HEK293T (cell line): ENCODE data around the gene ARHGAP9.

Experiments
- BHLHE40 ChIP-seq: fragments of 450-650 bp; IDR thresholded peaks from 2 replicates; pipeline ENCODE4 v1.6.1; 2016; ENCODE audit warnings: mild to moderate bottlenecking, moderate library complexity, borderline replicate concordance
- ELF4 ChIP-seq: fragments of 450-650 bp; IDR thresholded peaks from 2 replicates; pipeline ENCODE4 v1.6.1; 2017; ENCODE audit warnings: antibody characterized with exemption
- FOXK2 ChIP-seq: fragments of 450-650 bp; IDR thresholded peaks from 2 replicates; pipeline ENCODE4 v1.6.1; 2016; ENCODE audit warnings: mild to moderate bottlenecking
- FOXM1 ChIP-seq: fragments of 450-650 bp; IDR thresholded peaks from 2 replicates; pipeline ENCODE4 v1.6.1; 2017; ENCODE audit warnings: mild to moderate bottlenecking, borderline replicate concordance
- HDGF ChIP-seq: fragments of 450-650 bp; IDR thresholded peaks from 2 replicates; pipeline ENCODE4 v1.6.1; 2017; ENCODE audit warnings: antibody characterized with exemption, borderline replicate concordance
- SP1 ChIP-seq: fragments of 450-650 bp; IDR thresholded peaks from 2 replicates; pipeline ENCODE4 v1.6.1; 2017
- TARDBP ChIP-seq: fragments of 450-650 bp; IDR thresholded peaks from 2 replicates; pipeline ENCODE4 v1.6.1; 2016
- TF ChIP-seq, protein P1 (sequence below): fragments of 450-650 bp; IDR thresholded peaks from 2 replicates; pipeline ENCODE4 v1.6.1; 2016

DNA sequence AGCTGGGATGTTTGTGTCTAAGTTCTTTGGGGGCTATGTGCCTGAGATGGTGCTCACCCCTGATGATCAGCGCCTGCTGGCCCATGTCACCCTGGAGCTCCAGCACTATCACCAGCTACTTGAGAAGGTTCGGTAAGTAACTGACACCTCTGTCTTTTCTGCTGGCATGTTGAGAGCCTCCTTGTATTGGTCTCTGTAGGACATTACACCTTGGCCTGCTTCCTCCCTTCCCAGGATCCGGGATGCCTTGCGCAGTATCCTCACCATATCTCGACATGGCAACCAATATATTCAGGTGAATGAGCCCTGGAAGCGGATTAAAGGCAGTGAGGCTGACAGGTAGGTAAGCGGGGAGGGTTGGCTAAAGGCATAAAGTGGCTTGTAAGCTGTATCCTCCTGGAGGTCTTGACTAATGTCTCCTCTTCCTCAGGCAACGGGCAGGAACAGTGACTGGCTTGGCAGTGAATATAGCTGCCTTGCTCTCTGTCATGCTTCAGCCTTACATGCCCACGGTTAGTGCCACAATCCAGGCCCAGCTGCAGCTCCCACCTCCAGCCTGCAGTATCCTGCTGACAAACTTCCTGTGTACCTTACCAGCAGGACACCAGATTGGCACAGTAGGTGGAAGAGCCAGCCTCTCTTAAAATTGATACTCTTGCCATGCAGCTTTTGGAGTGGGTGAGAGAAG lies 35.2 kb upstream of the ARHGAP9 start:
- TF ChIP-seq TARDBP (no peak), ELF4 (no peak), BHLHE40 (no peak), HDGF (no peak), FOXK2 (no peak), FOXM1 (no peak), SP1 (no peak)
- TF ChIP-seq, protein P1, sequence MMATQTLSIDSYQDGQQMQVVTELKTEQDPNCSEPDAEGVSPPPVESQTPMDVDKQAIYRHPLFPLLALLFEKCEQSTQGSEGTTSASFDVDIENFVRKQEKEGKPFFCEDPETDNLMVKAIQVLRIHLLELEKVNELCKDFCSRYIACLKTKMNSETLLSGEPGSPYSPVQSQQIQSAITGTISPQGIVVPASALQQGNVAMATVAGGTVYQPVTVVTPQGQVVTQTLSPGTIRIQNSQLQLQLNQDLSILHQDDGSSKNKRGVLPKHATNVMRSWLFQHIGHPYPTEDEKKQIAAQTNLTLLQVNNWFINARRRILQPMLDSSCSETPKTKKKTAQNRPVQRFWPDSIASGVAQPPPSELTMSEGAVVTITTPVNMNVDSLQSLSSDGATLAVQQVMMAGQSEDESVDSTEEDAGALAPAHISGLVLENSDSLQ = no peak
